Measurements from ENCODE around the gene MEOX1. TPM values are rescaled to one million over a fixed set of nuclear protein-coding genes. Genes with fewer than 3 reads are reported as not detected.
A peak's percentile ranks its signal among the peaks of the same experiment; 100 is the strongest.

Gene MEOX1
- total and polyA plus RNA-seq, 2 of the 4 experiments (the other 2 are of a cell fraction), result 0.48 to 0.72 TPM

DNA sequence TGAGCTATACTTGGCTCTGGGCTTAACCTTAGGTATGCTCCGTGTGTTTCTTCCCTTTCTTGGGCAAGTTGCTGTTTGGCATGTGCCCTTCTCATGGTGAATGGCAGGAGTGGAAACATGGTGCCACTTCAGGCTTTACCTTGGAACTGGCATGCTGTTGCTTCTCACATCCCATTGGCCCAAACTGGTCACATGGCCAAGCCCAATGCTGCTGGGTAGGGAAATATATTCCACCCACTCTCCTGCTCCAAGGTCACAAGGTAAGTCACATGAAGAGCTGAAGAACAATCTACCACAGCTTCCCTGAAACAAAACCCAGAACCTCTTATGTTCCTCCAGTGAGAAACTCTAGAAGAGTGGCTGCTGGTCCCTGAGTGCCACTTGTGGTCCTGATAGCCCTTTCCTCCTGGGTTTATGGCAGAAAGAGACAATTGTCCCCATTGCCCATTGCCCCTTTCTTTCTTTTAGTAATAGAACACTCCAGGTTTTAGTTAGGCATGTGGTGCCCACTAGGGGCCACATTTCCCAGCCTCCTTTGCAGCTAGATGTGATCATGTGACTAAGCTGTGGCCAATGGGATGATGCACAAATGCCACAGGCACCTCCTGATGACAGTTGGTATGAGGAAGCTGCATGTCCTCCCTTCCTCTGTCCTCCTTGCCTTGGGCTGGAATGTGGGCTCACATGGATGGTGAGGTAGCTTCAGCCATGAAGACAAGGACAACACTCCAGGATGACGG is 50.3 kb downstream of the MEOX1 start:
- no peak overlapping the region for H2BK20ac ChIP-seq (ENCODE audit: low read depth, low read length)
- no TSS peak for BruUV-seq (replicated peaks)
- POLR2A ChIA-PET (ENCODE audit: unreplicated experiment), result no interaction called here

More for the DNA sequence above, 50.3 kb downstream of the MEOX1 start:
- in situ Hi-C loops (cut with MboI; ENCODE audit: low sequenced_read_pairs) (no loop called here), intact Hi-C loops (cut with micrococcal nuclease) (no loop called here), dilution Hi-C loops (cut with HindIII; ENCODE audit: low sequenced_read_pairs, unreplicated experiment) (no loop called here)
- no peak overlapping the region for H2AK9ac ChIP-seq (replicated peaks; ENCODE audit: low read depth, low read length, poor library complexity)
- no peaks in the 10 kb centered on the region for H4K20me1 ChIP-seq (ENCODE audit: insufficient read depth, low read length)
- TF ChIP-seq POLR2A (IDR thresholded peaks at IDR 0.05; ENCODE audit: low read depth, low read length), result no peak
- no peak for TF ChIP-seq MXI1 (IDR thresholded peaks at IDR 0.05; ENCODE audit: borderline replicate concordance, low read depth, low read length)
- no peak for TF ChIP-seq SMC3 (IDR thresholded peaks at IDR 0.05; ENCODE audit: low read depth, low read length)
- no peak for TF ChIP-seq RFX5 (IDR thresholded peaks at IDR 0.05; ENCODE audit: low read depth, low read length)
- no peak for TF ChIP-seq NFE2L2 (IDR thresholded peaks at IDR 0.05; ENCODE audit: low read depth, low read length)
- no peak for TF ChIP-seq FOS (IDR thresholded peaks at IDR 0.05; ENCODE audit: low read depth, low read length)
- TF ChIP-seq CTCF (conservative IDR thresholded peaks at IDR 0.05; ENCODE audit: low read depth, low read length), result no peak
- TF ChIP-seq, protein P1, sequence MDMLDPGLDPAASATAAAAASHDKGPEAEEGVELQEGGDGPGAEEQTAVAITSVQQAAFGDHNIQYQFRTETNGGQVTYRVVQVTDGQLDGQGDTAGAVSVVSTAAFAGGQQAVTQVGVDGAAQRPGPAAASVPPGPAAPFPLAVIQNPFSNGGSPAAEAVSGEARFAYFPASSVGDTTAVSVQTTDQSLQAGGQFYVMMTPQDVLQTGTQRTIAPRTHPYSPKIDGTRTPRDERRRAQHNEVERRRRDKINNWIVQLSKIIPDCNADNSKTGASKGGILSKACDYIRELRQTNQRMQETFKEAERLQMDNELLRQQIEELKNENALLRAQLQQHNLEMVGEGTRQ (IDR thresholded peaks at IDR 0.05; ENCODE audit: low read depth, low read length), result no peak
- no peak for TF ChIP-seq MAZ (IDR thresholded peaks at IDR 0.05; ENCODE audit: borderline replicate concordance, low read depth, low read length)
- WGBS, 2 experiments (ENCODE audit: extremely low coverage in 2 of 2, insufficient read length in 1 of 2), result no CpG with 5 or more reads among the region's 2 CpGs
- H3K9ac ChIP-seq (ENCODE audit: low read depth, low read length), result no peak overlapping the region
- 0 out of 2 replicates have a peak, but pooled peaks cover 3% of the 10 kb centered on the region for H3K9me1 ChIP-seq (ENCODE audit: insufficient read depth, low read length)
- H2BK15ac ChIP-seq (ENCODE audit: low read depth, low read length), result no peak overlapping the region
- ATAC-seq (ENCODE audit: low read depth) (no peak), DNase-seq (no peak)
- H2AK5ac ChIP-seq (ENCODE audit: low read depth, low read length), result peak overlapping the region; percentile 43; the same call in 1 of the 2 replicates
- H2AFZ ChIP-seq (replicated peaks; ENCODE audit: low read length, poor library complexity), result peak overlapping the region; percentile 55
- H4K91ac ChIP-seq (ENCODE audit: insufficient read depth, low read depth, low read length), result no peak overlapping the region
- no peak overlapping the region for H3K56ac ChIP-seq (ENCODE audit: extremely low read depth, insufficient read depth, low read length)
- peaks cover 10% of the 10 kb centered on the region for H3K4me1 ChIP-seq (ENCODE audit: control insufficient read depth, insufficient read depth, low read length)
- no peaks in the 10 kb centered on the region for H3K9me3 ChIP-seq (ENCODE audit: control insufficient read depth, insufficient read depth, low read length)
- no peaks in the 10 kb centered on the region for H3K27me3 ChIP-seq (ENCODE audit: control insufficient read depth, insufficient read depth, low read length)
- no peak overlapping the region for H3K23ac ChIP-seq (ENCODE audit: low read depth, low read length)
- no peak overlapping the region for H3K4me2 ChIP-seq (ENCODE audit: low read depth, low read length)
- no peak overlapping the region for H2BK120ac ChIP-seq (ENCODE audit: low read depth, low read length)
- H2BK5ac ChIP-seq (ENCODE audit: low read depth, low read length, poor library complexity, severe bottlenecking), result no peak overlapping the region
- H3K79me1 ChIP-seq (ENCODE audit: low read depth in 1 of 2, low read length in 2 of 2), result no peaks in the 10 kb centered on the region
- H3K18ac ChIP-seq (ENCODE audit: low read depth, low read length), result no peak overlapping the region
- H3K36me3 ChIP-seq (ENCODE audit: control insufficient read depth, insufficient read depth, low read length), result no peaks in the 10 kb centered on the region
- no peak overlapping the region for H3K4ac ChIP-seq (ENCODE audit: low read depth, low read length)
- CTCF ChIA-PET, result no interaction called here
- no peak overlapping the region for H4K8ac ChIP-seq (ENCODE audit: low read depth in 2 of 2, low read length in 2 of 2)
- no peak overlapping the region for H3K27ac ChIP-seq (ENCODE audit: insufficient read depth, low read length)
- H3K4me3 ChIP-seq (ENCODE audit: insufficient read depth, low read depth, low read length), result no peak overlapping the region
- H3K14ac ChIP-seq (replicated peaks; ENCODE audit: low read depth, low read length), result no peak overlapping the region
- H4K5ac ChIP-seq (ENCODE audit: low read depth, low read length), result no peak overlapping the region

Measured in IMR-90 (cell line).